GM06990 (cell line): Measurements from ENCODE around the gene OSR1.
"Not testable (repeated sequence)": the region's sequence is repeated elsewhere in the genome, so short reads cannot be mapped to it uniquely, and the experiment has no call there.

Experiments used
- DNase-seq: peaks from one replicate; pipeline ENCODE4 v3.0.0-alpha.2; 2011; ENCODE audit not compliant: insufficient read length; ENCODE audit errors: extremely low read depth
- H3K27me3 ChIP-seq: replicated peaks from 2 replicates; pipeline ENCODE4 v1.6.0; 2011; ENCODE audit warnings: low read length; ENCODE audit not compliant: control insufficient read depth, insufficient read depth
- H3K36me3 ChIP-seq: 2 replicates; pipeline ENCODE4 v1.5.1; 2011; ENCODE audit warnings: low read length; ENCODE audit not compliant: control insufficient read depth, insufficient read depth
- H3K4me3 ChIP-seq: replicated peaks from 2 replicates; pipeline ENCODE4 v1.5.1; 2011; ENCODE audit warnings: low read depth, mild to moderate bottlenecking, control low read depth, low read length
- CTCF ChIP-seq: IDR thresholded peaks from 2 replicates; pipeline ENCODE4 v1.5.1; 2011; ENCODE audit warnings: low read length, control low read depth, mild to moderate bottlenecking, inconsistent platforms; ENCODE audit not compliant: insufficient read depth, poor library complexity, severe bottlenecking

OSR1 gene

GRCh38 chr2:19313553-19313952 is 44.9 kb downstream of the OSR1 start:
- no peaks in the 10 kb centered on the region for H3K27me3 ChIP-seq

GRCh38 chr2:19312949-19313348 is 45.5 kb downstream of the OSR1 start:
- H3K36me3 ChIP-seq: no peaks in the 10 kb centered on the region
- no peak overlapping the region for H3K4me3 ChIP-seq
- no peaks in the 10 kb centered on the region for H3K27me3 ChIP-seq
- peak; percentile 42 for TF ChIP-seq CTCF
- no peak for DNase-seq

More at GRCh38 chr2:19313553-19313952, 44.9 kb downstream of the OSR1 start:
- TF ChIP-seq CTCF: no peak
- Histone ChIP-seq H3K36me3 (no peaks in the 10 kb centered on the region), H3K4me3 (no peak overlapping the region)
- no peak for DNase-seq

- H3K36me3 ChIP-seq, DNase-seq, H3K4me3 ChIP-seq, H3K27me3 ChIP-seq: not testable (repeated sequence)
Observed at GRCh38 chr2:19306065-19306464, 52.4 kb downstream of the OSR1 start.

GRCh38 chr2:19305400-19306055 is 52.9 kb downstream of the OSR1 start:
- not testable (repeated sequence) for H3K4me3 ChIP-seq, H3K27me3 ChIP-seq, H3K36me3 ChIP-seq, DNase-seq

GRCh38 chr2:19301706-19302105 is 56.7 kb downstream of the OSR1 start:
- no peak for DNase-seq
- TF ChIP-seq CTCF: no peak
- Histone ChIP-seq H3K4me3 (no peak overlapping the region), H3K36me3 (no peaks in the 10 kb centered on the region), H3K27me3 (no peaks in the 10 kb centered on the region)
